Left hindlimb (tissue), 1 donor: ENCODE results near the gene ITPK1.

Experiments
- DNase-seq: peaks from one replicate; pipeline ENCODE4 v3.0.0-alpha.2; 2018

Gene ITPK1

DNA sequence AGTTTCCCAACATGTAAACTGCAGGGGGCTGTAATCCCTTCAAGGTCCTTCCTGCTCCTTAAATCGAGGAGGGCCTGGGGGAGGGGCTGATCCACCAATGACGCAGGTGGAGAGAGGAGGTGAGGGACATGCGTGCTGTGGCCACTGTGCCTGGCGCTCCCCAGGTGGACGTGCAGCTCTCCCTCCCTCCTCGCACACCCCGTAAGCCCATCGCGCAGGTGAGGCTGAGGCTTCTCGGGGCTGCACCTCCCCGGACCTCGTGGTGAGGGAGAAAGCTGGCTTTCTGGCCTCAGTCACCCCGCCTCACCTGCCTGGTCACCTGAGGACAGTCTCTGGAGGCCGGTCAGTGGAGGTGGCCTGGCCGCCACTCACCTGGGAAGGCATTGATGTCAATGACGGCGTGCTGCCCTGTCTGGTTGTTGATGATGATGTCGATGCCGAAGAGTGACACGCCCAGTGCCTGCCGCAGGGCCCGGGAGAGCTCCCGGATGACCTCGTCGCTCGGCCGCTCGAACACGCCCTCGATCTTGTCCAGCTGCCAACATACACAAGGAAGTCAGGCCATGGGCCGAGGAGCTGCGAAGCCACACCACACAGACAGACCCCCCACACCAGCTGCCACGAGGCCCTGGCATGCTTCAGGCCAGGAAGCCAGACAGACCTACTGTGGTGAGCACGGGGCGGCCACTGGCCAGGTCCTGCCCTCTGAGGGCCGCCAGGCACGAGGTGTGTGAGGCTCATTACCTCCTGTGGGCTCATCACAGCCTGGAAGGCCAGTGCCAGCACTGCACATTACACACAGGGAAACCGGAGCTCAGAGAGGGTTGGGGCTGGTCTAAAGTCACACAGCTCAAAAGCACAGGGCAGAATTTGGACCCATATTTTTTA lies 169.5 kb downstream of the ITPK1 start:
- DNase-seq, result peak; percentile 73

DNA sequence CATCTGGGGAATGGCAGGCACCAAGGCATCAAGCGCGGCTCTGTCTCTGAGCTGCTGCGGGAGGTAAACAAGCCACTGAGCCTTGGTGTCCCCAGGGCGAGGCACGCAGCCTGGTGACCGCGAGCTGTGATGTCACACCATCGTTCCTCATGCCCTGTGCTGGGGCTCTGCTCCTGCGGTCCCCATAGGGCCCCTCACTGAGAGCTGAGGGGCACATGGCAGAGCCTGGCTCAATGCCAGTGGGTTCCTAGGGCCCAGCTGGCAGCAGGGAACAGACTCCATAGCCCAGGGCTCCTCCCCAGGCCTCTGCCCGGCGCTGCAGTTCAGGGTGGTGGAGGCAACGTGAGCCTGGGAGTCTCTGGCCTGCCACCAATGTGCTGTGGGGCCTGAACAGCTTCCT lies 170.2 kb downstream of the ITPK1 start:
- DNase-seq, result no peak

DNA sequence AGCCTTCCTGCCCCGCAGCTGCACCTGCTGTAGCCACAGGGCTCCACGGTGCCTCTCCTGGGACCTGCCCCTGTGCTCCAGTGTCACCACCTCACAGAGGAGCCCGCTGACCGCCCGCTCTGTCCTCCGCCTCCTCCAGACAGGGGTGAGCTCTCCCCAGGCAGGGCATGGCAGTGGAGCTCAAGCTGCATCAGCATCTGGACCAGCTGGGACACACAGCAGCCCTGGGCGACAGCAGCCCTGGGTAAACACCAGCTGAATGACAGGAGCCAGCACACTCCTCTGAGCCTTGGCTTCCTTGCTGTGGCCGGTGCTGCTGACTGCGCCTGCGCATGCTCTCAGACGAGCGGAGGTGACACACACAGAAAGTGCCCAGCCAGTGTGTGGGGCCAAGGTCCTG lies 170.7 kb downstream of the ITPK1 start:
- DNase-seq, result no peak

DNA sequence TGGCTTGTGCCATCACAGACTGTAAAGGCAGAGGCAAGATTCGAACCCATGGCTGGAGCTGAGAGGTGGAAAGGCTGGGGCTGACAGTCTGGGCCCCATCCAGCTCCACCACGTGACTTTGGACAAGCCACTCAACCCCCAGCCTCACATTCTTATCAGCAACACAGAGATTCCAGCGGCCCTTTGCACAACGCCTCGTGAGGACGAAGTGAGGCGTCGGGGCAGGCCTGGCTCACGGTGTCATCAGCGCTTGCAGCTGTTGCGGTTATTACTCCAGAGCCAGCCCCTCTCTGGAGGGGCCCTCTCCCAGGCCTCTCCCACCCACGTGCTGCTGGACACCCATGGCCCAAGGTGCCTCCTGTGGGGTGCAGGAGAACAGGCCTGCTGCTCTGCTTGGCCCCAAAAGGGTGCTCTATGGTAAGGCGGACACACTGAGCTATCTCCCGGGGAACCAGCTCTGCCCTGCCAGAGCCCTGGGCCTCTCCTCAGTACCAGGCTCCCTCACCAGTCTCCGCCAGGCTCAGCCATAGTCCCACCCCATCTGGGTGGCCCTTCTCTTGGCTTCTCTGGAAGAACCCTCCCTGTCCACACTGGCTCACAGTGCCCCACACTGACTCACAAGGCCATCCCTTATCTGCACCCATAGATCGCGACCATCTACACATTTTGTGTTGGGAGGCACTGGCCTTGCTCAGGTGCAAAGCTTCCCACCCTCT lies 171.7 kb downstream of the ITPK1 start:
- no peak for DNase-seq

DNA sequence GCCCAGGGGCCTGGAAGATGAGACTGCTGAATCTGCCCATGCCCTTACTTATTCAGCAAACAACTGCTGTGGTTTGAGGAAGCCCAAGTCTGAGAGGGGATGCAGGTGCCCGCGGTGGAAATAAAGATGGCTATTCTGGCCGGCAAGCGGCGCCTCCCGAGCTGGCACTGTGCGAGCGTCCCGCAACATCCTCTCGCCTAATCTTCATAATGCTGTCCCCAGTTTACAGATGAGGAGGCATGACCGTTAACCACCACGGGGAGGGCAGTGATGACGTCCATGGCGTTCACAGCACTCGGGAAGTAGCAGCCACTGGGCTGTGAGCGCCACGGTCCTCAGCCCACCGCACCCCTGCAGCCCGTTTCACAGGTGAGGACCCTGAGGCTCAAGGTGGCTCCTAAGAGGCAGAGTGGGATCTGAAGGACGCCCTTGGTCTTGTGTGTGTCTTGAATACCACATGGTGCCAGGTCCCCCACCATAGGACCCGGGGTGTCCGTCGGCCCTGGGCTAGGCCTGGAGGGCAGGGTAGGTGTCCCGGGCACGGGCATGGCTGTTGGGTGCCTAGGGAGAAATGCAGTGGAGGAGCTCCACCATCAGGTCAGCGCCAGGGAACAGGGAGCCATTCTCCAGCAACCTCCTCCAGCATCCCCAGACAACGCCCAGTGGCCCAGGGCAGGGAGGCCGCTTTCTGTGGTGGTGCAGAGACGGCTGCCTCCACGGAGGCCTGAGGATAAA lies 172.6 kb downstream of the ITPK1 start:
- no peak for DNase-seq

DNA sequence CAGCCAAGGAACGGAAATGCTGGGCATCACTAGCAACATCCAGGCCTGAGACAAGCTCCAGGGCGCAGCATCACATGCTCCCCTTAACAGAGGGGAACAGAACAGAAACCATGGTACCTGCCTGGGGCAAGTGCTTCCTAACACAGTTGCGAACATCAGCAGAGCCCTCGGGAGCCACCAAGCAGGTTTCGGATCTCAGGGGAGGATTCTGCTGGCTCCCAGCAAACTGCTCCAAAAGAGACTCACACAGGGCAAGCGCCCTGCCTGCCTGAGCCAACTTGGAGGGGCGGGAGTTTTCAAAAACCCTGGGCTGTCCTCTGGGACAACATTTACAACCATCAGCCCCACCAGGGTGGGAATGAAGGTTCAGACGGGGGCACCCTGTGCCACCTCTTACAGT lies 173.1 kb downstream of the ITPK1 start:
- DNase-seq, result no peak

DNA sequence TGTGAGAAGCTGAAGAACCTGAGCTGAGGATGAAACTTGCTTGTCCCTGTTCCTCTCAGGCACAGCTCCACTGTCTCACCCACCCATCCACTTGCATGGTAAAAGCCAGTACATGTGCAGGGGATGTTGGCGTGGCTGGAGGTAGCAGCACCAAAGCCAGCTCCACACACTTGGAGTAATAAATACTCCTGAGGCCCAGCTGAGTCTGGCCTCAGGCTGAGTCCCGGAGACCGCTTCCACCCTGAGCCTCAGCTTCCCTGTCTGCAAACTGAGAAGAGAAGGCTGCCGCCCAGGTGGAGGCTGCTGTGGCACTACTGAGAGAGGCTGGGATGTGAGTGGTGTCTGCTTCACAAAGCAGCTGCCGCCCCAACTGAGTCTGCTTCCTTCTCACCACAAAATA lies 173.6 kb downstream of the ITPK1 start:
- DNase-seq, result no peak

DNA sequence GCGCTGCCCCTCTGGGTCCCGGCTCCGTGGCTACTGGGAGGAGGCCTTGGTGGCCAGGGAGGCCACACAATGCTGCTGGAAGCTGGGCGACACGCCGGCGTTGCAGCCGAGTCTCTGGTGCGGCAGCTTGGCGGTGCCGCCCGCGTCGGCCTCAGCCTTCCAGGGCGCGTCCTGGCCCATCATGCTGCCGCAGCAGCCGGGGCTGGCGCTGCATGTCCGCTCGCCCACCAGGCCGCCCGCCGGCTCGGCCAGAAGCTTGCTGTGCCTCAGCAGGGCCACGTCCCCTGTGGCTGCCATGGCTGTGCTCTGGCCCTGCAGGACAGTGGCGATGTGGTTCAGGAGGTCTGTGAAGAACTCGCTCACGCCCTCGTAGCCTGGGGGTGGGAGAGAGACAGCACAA lies 174.2 kb downstream of the ITPK1 start:
- DNase-seq, result no peak

DNA sequence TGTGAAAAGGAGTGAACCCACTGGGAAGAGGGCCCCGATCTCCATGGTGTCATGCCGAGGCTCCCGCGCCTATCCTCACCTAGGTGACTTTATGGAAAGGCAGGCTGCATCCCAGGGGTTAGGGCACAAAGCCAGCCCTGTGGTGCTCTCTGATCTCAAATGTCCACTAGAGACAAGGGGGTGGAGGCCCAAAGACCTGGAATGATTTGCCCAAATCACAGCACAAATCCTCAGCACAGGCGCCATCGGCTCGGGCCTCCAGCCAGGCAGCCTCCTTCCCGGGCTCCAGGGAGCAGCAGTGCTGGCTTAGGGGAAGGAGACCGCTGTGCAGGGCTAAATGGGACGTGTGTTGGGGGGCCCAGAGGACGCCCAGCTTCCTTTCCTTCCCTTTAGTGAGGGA lies 175.2 kb downstream of the ITPK1 start:
- no peak for DNase-seq

DNA sequence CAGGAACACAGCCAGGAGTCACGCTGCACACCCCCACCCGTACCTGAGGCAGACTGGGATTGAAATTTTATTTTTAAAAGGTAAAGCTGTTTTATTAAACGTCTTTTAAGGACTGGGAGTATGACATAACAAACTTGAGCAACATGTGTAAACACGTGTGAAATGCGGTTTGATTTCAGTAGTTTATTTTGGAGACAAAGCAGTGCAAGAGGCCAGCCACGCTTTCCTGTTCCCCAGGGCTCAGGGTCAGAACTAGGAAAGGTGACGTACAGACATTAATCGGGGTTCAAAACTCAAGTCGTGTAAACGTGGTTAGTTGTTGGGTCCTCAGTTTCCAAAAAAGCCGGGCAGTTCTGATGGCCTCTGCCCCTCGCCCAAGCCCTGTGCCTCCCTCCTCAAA lies 176.0 kb downstream of the ITPK1 start:
- no peak for DNase-seq

DNA sequence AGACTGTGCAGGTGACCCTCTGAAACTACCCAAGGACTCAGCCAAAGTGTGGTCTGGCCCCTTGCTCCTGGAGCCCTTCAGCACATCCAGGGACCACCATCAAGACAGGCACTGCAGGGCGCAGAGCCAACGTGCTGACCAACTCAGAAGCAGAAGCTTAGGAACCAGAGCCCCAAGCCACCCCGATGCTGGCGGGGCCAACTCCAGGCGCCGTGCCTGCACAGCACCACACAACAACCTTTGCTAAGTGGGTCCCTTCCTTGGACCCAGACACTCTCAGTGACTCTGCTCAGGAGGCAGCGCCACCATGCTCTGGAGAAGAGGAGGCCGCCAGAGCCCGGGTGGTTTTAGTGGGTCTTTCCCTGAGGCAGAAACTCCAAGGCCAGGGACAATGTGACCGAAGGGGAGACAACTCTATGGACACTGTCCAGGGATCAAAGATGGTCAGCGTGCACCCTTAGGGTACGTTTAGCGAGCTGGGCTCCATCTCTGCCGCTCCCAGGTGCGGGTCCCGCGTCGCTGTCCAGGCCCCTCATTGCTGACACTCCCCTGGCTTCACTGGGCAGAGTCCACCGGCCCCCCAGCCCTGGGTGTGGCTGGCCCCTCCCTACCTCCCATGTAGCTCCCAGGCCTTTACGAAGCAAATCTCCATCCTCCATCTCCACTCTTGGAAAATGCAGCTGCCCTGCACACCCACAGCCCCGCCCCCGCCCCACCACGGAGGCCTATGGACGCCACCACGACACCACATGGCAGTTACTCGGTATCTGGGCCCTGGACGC lies 176.6 kb downstream of the ITPK1 start:
- DNase-seq, result no peak

DNA sequence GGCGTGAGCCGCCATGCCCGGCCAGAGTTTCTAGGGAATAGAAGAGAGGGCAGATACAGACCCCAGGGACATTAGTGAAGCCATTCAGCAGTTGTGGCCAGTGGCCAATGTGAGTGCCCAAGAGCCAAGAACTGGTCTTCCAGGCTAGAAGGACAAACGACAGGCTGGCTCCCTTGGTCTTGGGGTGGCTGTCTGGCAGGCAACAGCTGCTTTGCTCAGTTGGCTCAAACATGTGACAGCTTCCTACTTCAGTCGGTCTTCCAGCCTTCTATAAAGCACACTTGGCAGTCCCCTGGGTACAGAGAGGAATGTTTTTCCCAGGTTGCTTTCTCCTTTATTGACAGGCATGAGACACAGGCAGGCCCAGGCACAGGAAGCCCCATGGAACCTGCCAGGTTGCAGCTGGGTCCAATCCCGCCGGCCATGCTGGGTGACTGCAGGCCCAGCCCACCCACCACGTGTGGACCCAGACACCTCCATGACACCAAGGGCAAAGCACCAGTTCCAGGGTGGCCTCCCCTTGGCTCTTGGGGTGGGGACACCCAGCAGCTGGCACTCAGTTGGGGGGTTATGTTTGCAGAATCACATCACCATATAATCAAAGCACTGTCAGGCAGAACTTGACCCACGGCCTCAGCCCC lies 177.4 kb downstream of the ITPK1 start:
- DNase-seq, result no peak

DNA sequence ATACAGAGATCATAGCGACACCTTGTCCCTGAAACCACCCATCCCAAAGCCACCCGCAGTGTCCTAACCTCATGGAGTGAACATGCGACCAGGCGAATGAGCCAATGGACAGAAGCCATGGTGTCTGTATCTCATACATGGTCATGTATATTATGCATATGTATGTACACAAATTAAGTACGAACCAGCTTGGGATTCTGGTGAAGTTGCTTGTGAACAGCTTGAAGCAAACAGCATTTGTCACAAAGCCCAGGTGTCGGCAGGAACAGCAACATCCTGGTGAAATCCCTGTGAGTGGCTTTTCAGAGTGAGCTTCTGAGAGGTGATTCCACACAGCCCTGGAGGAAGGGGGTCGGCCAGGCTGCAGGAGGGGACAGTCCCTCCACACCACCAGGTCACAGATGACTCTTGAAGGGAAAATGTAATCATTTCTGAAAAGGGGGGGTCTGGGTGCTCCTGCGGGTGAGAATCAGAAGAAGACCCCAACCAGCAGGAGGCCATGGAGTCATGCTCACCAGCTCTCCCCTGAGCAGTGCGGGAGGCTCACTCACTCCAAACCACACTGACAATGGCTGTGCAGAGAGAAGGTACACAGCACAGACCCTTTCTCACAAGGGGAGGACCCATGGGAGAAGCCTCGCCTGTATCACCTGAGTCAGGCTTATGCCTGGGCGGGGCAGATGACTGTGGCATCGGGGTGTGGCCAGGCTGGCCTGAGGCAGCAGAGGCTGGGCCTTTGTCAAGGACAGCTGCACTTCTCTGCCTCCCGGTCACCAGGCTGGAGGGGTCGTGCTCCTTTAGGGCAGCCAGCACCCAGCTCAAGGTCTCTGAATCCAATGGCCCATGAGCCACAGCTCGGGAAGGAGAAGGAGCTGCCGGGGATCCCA lies 178.4 kb downstream of the ITPK1 start:
- DNase-seq, result no peak

DNA sequence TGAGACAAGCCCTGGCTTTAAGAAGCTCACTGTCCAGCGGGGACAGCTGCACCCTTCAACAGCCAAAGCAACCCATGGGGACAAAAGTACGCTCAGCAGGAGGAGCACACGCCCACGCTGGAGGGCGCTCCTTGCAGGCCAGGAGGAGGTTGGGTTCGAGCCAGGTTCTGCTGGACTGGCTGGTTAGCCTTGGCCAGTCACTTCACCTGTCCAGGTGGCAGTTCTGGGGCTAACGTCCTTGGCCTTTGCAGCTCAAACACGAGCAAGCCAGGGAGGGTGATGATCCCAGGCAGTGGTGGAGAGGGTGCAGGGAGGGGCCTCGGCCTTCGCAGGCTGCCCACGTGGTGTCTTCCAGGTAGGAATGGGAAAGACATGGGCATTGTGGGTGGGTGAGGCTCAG lies 179.6 kb downstream of the ITPK1 start:
- no peak for DNase-seq

DNA sequence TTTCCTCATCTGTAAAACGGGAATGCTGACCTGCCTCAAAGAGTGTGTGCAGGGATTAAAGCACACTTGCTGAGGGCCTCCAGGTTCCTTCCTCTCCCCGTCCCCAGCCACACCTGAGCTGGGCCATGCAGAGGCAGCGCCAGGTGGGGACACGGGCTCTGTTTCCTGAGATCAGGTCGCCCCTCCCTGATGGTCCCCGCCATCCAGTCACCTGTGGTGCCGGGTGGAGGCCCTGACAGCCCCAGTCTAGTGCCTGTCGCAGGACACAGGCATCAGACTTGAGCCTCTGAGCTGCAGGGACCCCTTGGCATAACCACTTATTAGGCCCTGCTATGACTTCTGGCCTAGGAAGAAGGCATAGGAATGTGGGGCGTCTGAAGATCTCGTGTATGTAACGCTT lies 180.3 kb downstream of the ITPK1 start:
- DNase-seq, result no peak

DNA sequence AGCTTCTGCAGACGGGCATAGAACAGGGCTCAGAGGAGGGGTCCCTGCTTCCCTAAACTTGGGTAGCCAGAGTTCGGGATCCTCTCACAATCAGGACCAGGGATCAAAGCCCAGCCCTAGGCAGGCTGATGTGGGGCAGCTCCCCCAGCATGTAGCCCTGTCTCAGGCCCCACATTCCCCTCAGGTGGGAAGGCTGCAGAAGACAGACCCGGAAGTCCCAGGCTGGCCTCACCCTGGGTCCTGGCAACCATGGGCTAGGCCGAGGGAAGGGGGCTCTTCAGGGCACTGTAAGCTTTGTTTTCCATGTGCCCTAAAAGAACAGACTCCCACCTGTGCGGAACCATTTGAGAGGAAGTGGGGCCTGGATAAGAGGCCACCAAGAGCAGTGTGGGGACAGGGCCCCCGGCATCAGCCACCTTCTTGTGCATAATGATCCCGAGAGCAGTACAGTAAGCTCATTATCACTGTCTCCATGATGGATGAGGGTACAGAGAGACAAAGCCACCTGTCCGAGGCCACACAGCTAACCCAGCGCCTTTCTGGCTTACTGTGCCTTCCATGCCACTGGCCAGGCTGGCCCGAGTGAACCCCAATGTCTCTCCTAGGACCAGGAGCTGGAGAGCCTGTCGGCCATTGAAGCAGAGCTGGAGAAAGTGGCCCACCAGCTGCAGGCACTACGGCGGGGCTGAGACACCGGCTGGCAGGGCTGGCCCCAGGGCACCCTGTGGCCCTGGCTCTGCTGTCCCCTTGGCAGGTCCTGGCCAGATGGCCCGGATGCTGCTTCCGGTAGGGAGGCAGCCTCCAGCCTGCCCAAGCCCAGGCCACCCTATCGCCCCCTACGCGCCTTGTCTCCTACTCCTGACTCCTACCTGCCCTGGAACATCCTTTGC lies 181.3 kb downstream of the ITPK1 start:
- DNase-seq, result no peak

DNA sequence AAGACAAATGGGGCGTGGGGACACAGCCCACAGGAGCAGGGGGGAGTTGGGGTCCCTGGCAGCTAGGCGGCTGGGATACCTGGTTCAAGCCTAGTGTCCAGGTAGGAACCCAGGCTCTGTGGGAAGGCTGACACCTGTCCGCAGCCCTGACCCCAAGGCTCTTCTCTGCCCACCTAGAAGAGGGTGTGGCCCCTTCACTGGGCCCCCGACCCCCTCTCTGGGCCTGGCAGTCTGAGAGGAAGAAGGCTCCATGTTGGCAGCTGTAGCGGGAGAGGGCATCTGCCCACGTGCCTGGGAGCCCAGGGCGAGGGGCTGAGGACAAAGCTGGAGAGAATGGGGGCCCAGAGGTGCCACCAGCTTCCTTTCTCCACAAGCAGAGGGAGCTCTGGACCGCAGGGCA lies 182.2 kb downstream of the ITPK1 start:
- DNase-seq, result no peak

DNA sequence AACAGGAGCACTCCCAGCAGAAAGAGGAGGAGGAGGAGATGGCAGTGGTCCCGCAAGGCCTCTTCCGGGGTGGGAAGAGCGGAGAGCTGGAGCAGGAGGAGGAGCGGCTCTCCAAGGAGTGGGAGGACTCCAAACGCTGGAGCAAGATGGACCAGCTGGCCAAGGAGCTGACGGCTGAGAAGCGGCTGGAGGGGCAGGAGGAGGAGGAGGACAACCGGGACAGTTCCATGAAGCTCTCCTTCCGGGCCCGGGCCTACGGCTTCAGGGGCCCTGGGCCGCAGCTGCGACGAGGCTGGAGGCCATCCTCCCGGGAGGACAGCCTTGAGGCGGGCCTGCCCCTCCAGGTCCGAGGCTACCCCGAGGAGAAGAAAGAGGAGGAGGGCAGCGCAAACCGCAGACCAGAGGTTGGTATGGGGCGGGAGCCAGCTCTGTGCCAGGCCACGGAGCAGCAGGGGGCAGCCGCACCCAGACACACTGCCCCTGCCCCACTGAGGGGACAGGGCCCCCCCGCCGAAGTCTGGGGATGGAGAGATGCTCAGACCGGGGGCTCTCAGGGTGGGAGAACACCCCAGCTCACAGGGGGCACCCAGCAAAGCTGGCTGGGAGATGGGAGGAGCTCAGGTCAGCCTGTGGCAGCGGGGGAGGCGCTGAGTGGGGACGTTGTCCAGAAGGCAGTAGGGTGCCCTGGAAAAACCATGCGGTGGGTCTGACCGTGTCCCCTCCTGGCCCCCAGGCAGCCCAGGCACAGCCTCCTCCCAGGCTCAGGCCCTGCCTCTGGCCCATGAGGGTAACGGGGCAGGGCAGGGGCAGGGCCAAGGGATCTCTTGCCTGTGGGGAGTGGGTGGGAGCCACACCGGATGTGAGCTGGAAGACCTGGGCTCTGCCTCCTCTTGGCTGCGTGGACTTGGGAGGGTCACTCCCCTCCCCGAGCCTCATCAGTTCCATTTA lies 183.0 kb downstream of the ITPK1 start:
- no peak for DNase-seq
